NB4 (cell line): ENCODE results near the gene NTRK2.

Experiments used
- CTCF ChIP-seq: IDR thresholded peaks from one replicate; pipeline ENCODE4 v1.5.1; 2012; ENCODE audit warnings: low read depth, low read length
- MAX ChIP-seq: IDR thresholded peaks from 2 replicates; pipeline ENCODE4 v1.6.1; 2011; ENCODE audit warnings: low read depth, low read length

- TF ChIP-seq MAX, result no peak
- no peak for TF ChIP-seq CTCF
Measured at GRCh38 chr9:84708400-84708799, 38.9 kb downstream of the NTRK2 start.
